HG03135 (cell line): ENCODE results near the gene SEMA3F.

Experiments
- ATAC-seq: cut with Tn5 transposase; IDR thresholded peaks from one replicate; pipeline ENCODE4 v1.9.1; 2021; ENCODE audit warnings: mild to moderate bottlenecking, moderate library complexity; ENCODE audit not compliant: unreplicated experiment

Gene SEMA3F

GRCh38 chr3:50155491-50155878 is 361 bp downstream of the SEMA3F start:
- ATAC-seq: no peak

DNA sequence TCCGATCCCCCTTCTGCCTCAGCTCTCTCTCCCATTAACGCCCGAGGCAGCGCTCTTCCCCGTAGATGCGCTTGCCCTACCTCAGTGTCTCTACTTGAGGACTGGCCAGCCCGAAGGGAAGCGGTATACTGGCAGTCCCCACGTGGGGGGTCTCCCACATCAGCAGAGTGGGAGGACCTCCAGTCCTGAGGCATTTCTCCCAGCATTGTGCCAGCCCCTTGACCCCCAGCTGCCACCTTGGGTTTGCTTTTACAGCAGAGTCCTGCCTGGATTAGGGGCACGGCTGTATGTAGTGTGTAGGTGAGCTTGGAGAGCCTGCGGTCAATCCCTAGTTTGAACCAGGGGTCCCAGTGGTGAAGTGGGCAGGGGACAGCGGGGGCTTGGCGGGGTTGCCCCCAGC is 767 bp downstream of the SEMA3F start:
- no peak for ATAC-seq

GRCh38 chr3:50156549-50157493 is 1.7 kb downstream of the SEMA3F start:
- ATAC-seq: no peak

DNA sequence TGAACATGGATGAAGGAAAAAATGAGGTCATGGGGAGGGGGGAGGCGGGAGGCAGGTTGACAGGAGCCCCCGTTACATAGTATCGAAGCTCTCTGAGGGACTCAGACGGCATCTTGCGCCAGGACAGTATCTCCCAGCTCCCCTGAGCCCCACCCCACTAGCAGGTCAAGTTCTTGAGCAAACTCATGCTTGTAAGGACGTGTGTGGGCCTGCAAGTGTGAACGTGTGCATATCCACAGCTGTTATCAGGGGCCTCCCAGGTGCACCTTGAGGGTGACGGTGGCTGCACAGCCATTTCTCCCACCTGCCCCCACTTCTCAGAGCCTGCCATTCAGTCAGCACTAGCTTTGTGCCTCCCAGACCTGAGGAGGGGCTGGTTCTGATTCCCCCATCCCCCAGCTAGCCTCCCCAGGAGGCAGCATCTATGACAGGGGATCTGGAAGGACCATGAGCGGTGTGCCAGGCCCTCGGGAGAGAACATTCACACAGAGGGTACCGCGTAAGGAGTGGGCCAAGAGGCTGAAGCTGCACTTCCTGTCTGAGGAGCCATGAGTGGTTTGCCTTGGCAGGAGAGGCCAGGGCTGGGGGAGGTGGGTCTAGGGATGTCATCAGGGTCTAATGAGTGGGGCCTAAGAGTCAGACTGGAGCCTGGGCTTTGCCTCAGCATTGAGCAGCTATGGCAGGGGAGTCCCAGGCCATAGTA is 2.9 kb downstream of the SEMA3F start:
- ATAC-seq: no peak

- ATAC-seq: no peak
Observed at GRCh38 chr3:50158530-50159146, 3.5 kb downstream of the SEMA3F start.

DNA sequence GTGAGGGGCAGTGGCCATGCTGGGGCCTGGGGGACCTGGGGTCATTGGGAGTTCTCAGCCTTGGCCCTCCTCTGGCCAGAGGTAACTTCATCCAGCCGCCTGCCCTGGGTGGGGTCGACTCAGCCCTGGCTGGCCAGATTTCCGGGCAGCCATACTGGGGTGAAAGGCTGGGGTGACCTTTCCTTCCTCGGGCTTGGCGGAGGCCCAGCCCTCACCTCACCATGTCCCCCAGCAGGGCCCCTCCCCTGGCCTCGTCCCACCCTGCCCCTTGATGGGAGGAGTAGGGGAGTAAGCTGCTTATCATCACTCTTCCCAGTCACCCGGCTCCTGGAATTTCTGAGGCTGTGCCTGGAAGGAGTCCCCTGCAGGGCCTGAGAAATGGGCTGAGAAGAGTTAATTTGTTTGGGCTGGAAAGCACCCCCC is 5.4 kb downstream of the SEMA3F start:
- ATAC-seq: no peak

GRCh38 chr3:50161320-50161719 is 6.2 kb downstream of the SEMA3F start:
- ATAC-seq: no peak

DNA sequence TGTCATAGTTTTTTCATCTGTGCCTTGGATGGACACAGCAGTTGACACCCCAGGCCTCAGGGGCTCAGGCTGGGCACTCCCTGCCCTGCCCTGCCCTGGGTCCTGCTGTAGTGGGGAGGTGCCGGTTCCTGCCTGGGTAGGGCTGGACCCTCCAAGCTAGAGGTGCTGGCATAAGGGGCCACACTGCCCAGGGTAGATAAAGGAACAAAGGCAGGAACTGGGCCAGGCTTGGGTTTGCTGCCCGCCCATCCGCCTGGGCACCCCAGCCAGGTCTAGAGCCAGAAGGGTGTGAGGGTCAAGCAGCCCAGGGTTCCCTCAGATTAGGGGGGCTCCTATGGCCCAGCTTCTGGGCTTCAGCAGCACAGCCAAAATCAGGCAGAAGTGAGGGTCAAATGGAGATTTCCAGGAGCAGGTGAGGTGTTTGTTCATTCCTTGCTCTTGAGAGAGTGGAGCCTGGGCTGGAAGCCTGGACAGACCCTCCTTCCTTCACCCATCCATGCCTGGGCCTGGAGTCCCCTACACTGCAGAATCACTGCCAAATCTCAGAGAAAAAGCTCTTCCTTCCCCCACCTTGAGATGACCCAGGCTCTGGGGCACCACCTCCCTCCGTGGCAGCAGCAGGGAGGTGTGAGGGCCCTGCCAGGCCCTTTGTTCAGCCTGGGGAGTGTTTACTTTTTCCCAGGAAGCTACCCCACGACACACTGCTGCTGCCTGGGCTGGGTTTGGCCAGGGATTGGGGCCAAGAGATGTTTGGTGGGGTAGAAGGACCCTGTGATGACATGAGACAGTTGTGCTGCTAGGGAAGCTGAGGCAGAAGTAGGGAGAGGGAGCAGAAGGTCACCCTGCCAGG is 7.1 kb downstream of the SEMA3F start:
- ATAC-seq: no peak

DNA sequence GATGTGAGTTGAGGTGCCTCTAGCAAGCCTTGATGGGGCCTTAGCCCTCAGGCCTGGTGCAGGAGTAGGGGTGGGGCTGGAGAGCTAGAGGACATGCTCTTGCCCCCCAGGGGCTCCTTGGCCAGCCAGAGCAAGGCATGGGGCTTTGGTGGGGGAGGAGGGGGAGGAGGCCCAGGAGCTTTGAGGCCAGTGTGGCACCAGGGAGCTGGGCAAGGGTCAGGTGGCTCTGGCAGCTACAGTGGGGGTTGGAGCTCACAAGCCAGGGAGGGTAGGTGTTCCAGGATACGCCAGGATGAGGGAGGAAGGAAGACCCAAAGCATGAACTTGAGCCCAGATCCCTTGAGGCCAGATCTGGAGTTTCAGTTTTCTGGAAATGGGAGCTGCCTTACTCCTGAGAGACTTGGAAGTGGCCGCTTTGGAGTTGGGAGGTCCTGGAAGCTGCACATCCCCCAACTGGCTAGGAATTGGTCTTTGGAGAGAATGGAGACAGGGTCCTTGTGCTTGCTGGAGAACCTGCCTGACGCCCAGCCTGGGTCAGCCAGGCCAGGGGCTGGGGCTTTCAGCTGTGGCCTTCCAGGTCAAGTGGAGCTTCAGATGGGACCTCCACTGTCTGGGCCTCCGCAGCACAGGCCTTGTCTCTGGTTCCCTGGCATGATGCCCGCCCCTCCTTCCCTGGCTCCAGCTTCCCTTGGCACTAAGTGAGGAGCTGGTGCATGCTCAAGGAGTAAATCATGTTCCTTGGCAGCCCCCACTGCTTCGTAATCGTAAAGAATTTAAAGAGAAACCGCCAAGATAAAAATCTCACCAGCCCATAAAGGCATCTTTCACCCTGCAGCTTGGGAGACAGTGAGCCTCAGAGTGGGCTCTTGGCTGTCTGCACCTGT is 8.7 kb downstream of the SEMA3F start:
- ATAC-seq: no peak

- ATAC-seq: no peak
Observed at GRCh38 chr3:50164481-50164880, 9.4 kb downstream of the SEMA3F start.

DNA sequence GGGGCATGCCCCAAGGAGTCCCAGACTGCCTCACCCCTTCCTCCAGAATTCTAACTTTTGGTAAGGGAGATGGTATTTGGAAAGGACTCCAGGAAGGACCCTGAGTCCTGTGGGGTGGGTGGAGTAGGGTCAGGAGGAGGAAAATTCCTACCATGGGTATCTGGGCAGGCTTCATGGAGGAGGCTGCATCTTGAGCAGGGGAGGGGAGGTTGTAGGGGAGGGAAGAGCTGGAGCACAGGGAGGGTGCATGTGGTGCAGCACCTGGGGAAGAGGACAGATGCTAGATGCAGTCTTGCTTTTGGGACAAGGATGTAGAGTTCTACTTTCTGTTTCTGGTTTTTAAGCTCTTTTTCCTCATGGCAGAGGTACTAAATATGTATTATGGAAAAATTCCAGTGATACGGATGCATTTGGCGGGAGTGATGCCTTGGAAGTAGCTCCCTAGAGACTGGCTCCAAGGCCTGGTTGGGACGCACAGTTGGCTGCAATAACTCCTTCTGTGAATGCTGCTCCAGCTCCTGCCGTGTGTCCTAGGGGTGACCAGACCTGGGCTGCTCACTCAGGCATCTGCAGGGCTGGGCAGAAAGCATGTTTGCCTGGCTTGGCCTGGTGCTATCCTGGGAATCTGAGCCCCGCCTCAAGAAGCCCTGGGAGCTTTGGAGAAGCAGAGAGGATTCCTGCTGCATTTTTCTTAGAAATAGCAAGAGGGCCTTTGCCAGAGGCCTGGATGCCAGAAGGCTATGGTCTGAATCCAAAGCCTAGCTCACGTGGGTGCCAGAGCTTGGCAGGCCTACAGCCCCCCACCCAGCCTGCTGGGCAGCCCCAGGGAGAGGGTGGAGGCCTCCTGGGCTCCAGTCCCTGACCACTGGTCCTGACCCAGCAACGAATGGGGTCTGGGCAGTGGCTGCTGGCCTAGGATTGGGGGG is 10.1 kb downstream of the SEMA3F start:
- ATAC-seq: no peak

- ATAC-seq: no peak
Observed at GRCh38 chr3:50165910-50166538, 10.9 kb downstream of the SEMA3F start.

- ATAC-seq: no peak
Observed at GRCh38 chr3:50166620-50167019, 11.5 kb downstream of the SEMA3F start.

DNA sequence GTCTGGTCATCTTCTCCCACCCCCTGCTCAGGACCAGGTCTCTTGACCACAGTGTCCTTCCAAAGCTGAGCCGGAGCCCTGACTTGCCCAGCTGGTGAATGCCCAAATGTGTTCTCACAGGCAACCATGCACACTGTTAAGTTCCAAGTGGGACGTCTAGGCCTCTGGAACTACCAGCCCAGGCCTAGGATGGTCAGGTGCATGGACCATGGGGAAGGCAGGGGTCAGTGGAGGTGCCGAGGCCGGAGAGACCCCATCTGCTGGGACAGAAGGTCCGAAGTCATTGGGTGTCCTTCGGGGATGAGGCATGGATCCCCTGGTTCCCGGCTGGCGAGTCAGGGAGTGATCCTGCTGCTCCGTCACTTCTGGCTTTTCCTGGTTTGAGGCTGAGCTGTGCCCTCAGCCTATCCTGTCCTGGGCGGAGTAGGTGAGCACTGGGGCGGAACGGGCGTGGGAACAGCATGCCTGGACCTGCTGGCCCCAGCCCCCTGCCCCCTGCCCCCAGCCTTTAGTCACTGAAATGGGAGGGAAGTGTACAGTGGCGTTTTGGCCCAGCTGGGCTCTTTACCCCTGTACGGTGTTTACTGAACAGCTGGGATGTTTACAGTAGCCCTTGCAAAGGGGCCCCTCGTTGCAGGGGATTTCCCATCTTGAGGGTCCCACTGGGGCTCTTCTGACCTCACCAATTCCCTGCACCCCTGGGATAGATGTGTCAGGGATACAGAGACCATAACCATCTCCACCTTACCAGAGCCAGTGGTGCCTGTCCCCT is 12.1 kb downstream of the SEMA3F start:
- ATAC-seq: no peak

- no peak for ATAC-seq
Observed at GRCh38 chr3:50167841-50168209, 12.7 kb downstream of the SEMA3F start.

- no peak for ATAC-seq
Observed at GRCh38 chr3:50168388-50168787, 13.3 kb downstream of the SEMA3F start.

DNA sequence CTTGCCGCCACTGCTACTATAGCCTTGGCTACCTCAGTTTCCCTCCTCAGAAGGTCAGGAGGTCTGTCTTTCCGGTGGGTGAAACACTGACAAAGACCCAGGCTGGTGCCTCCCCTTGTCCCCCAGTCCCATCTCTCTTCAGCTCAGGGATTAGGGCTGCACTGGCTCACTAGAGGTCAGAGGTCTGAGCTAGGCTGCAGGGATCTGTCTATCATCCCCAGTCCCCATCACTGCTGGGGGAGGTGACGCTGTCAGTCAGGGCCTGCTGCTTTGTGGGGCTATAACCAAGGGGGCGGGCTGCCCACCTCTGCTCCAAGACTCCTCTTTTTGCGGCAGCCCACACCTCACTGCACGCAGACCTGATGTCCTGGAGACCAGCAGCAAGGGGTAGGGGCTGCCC is 13.7 kb downstream of the SEMA3F start:
- no peak for ATAC-seq
